GM23248 (cell line): ENCODE data around the gene CYB5D1. TPM values are rescaled to one million over a fixed set of nuclear protein-coding genes. Genes with fewer than 3 reads are reported as not detected.

Experiments used
- DNase-seq: peaks from one replicate; pipeline ENCODE4 v3.0.0-alpha.2; 2015
- H2AFZ ChIP-seq: fragments of 200-600 bp; sonication (generic); 2 replicates; pipeline ENCODE4 v1.6.1; 2016; ENCODE audit warnings: antibody characterized with exemption
- H3F3A ChIP-seq: fragments of 200-600 bp; sonication (generic); 2 replicates; pipeline ENCODE4 v1.6.1; 2016; ENCODE audit warnings: mild to moderate bottlenecking, antibody characterized with exemption, mixed run types; ENCODE audit not compliant: insufficient read depth
- H3K27ac ChIP-seq: fragments of 200-600 bp; sonication (generic); 2 replicates; pipeline ENCODE4 v1.5.1; 2016; ENCODE audit warnings: mild to moderate bottlenecking
- H3K27me3 ChIP-seq: fragments of 200-600 bp; sonication (generic); replicated peaks from 2 replicates; pipeline ENCODE4 v1.6.1; 2016; ENCODE audit warnings: mild to moderate bottlenecking; ENCODE audit not compliant: insufficient read depth
- H3K36me3 ChIP-seq: fragments of 200-600 bp; sonication (generic); 2 replicates; pipeline ENCODE4 v1.6.1; 2016; ENCODE audit warnings: low read depth, mild to moderate bottlenecking
- H3K4me1 ChIP-seq: fragments of 200-600 bp; sonication (generic); 2 replicates; pipeline ENCODE4 v1.6.1; 2016; ENCODE audit warnings: mild to moderate bottlenecking; ENCODE audit not compliant: insufficient read depth
- H3K4me2 ChIP-seq: fragments of 200-600 bp; sonication (generic); one replicate; pipeline ENCODE4 v1.6.1; 2016; ENCODE audit warnings: mild to moderate bottlenecking; ENCODE audit not compliant: unreplicated experiment
- H3K4me3 ChIP-seq: fragments of 200-600 bp; sonication (generic); 2 replicates; pipeline ENCODE4 v1.5.1; 2016; ENCODE audit warnings: mild to moderate bottlenecking
- H3K79me2 ChIP-seq: fragments of 200-600 bp; sonication (generic); 2 replicates; pipeline ENCODE4 v1.6.1; 2016; ENCODE audit warnings: mild to moderate bottlenecking; ENCODE audit not compliant: insufficient read depth
- H3K9ac ChIP-seq: fragments of 200-600 bp; sonication (generic); 2 replicates; pipeline ENCODE4 v1.6.1; 2016; ENCODE audit warnings: mild to moderate bottlenecking
- H3K9me2 ChIP-seq: fragments of 200-600 bp; sonication (generic); 2 replicates; pipeline ENCODE4 v1.6.1; 2016; ENCODE audit warnings: mixed run types, mild to moderate bottlenecking, moderate library complexity; ENCODE audit not compliant: insufficient read depth
- H3K9me3 ChIP-seq: fragments of 200-600 bp; sonication (generic); one replicate; pipeline ENCODE4 v1.6.1; 2017; ENCODE audit warnings: low read depth
- H4K20me1 ChIP-seq: fragments of 200-600 bp; sonication (generic); 2 replicates; pipeline ENCODE4 v1.6.0; 2016; ENCODE audit not compliant: insufficient read depth
- EZH2 ChIP-seq: fragments of 200-600 bp; sonication (generic); IDR thresholded peaks from 2 replicates; pipeline ENCODE4 v1.6.1; 2018; ENCODE audit warnings: antibody characterized with exemption, mild to moderate bottlenecking; ENCODE audit not compliant: insufficient read depth, poor library complexity, severe bottlenecking
- EZH2phosphoT487 ChIP-seq: fragments of 200-600 bp; sonication (generic); IDR thresholded peaks from 2 replicates; pipeline ENCODE4 v1.6.1; 2018; ENCODE audit warnings: antibody characterized with exemption, moderate library complexity, mild to moderate bottlenecking, low read depth; ENCODE audit not compliant: insufficient read depth
- WGBS, 2 experiments: methylation state at CpG; one replicate each; pipeline ENCODE4 v1.1.6; 2015 to 2017; ENCODE audit warnings: low lambda C conversion rate in 2 of 2, low coverage in 1 of 2; ENCODE audit errors: missing lambda C conversion rate in 2 of 2; 5-methylcytosine and 5-hydroxymethylcytosine counted together
- in situ Hi-C: fragments of 300-500 bp; cut with MboI; formaldehyde crosslinking; loops from 2 replicates; pipeline ENCODE4 v1.15.0; 2020
- polyA plus RNA-seq: library from polyadenylated mRNA; unstranded; fragments of >200 nt; fragmentation: Nextera tagmentation; extraction: Ambion mirVana; gene quantifications from 2 replicates; pipeline ENCODE4 v1.2.1, GENCODE V29; 2016
- total RNA-seq: library from RNA; depleted of rRNA; stranded (reverse); fragments of >200 nt; shearing (Covaris generic); gene quantifications from 2 replicates; pipeline ENCODE4 v1.2.3, GENCODE V29; 2014

CYB5D1 gene
- total and polyA plus RNA-seq, 2 experiments from 2014 or later, result 9.9 to 11.0 TPM

- no peaks in the 10 kb centered on the region; the same call in 1 of the 2 replicates for H3K36me3 ChIP-seq
- no peaks in the 10 kb centered on the region for H3K9me2 ChIP-seq
- TF ChIP-seq EZH2phosphoT487 (no peak), EZH2 (no peak)
- H3K79me2 ChIP-seq, result peaks cover 53% of the 10 kb centered on the region
- no peak for DNase-seq
- peak overlapping the region; percentile 100 for H3K4me2 ChIP-seq
- in situ Hi-C loops, result no loop called here
- no peak overlapping the region for H2AFZ ChIP-seq
- H4K20me1 ChIP-seq, result no peaks in the 10 kb centered on the region
- H3K9ac ChIP-seq, result peak overlapping the region; percentile 97
- H3K9me3 ChIP-seq, result no peaks in the 10 kb centered on the region
- H3K27ac ChIP-seq, result peak overlapping the region; percentile 99
- peaks cover 14% of the 10 kb centered on the region for H3F3A ChIP-seq
- H3K4me3 ChIP-seq, result peak overlapping the region; percentile 79
- H3K27me3 ChIP-seq, result no peaks in the 10 kb centered on the region
- WGBS, 2 experiments, result 84 to 85% methylated on average over 15 of the region's 15 CpGs
- peaks cover 6% of the 10 kb centered on the region; the same call in 1 of the 2 replicates for H3K4me1 ChIP-seq
Observed at GRCh38 chr17:7845359-7846062, 12.3 kb upstream of the CYB5D1 start.

GRCh38 chr17:7846063-7846735 lies 11.6 kb upstream of the CYB5D1 start:
- Histone ChIP-seq H3K4me3 (no peak overlapping the region), H2AFZ (no peak overlapping the region), H3K27me3 (no peaks in the 10 kb centered on the region), H4K20me1 (no peaks in the 10 kb centered on the region), H3K36me3 (no peaks in the 10 kb centered on the region; the same call in 1 of the 2 replicates), H3K4me1 (peaks cover 2% of the 10 kb centered on the region; the same call in 1 of the 2 replicates), H3F3A (peaks cover 10% of the 10 kb centered on the region), H3K9me3 (no peaks in the 10 kb centered on the region), H3K27ac (no peak overlapping the region), H3K9me2 (no peaks in the 10 kb centered on the region), H3K9ac (no peak overlapping the region), H3K79me2 (peaks cover 56% of the 10 kb centered on the region), H3K4me2 (no peak overlapping the region)
- peak; percentile 32 for DNase-seq
- TF ChIP-seq EZH2, result no peak
- in situ Hi-C loops, result no loop called here
- WGBS, 2 experiments, result 79 to 82% methylated on average over 17 to 22 of the region's 22 CpGs

GRCh38 chr17:7846765-7847661 lies 10.8 kb upstream of the CYB5D1 start:
- Histone ChIP-seq H3K4me2 (no peak overlapping the region), H3K27me3 (no peaks in the 10 kb centered on the region), H4K20me1 (no peaks in the 10 kb centered on the region), H3K36me3 (no peaks in the 10 kb centered on the region; the same call in 1 of the 2 replicates), H3K4me1 (no peaks in the 10 kb centered on the region; the same call in 1 of the 2 replicates), H3K27ac (no peak overlapping the region), H2AFZ (no peak overlapping the region), H3K4me3 (no peak overlapping the region), H3K79me2 (peaks cover 61% of the 10 kb centered on the region), H3F3A (peaks cover 11% of the 10 kb centered on the region), H3K9me3 (no peaks in the 10 kb centered on the region), H3K9me2 (no peaks in the 10 kb centered on the region), H3K9ac (no peak overlapping the region)
- no peak for DNase-seq
- WGBS, 2 experiments, result 78 to 86% methylated on average over 23 to 34 of the region's 34 CpGs
- in situ Hi-C loops, result no loop called here
- TF ChIP-seq EZH2 (no peak), EZH2phosphoT487 (no peak)

GRCh38 chr17:7848131-7848579 lies 9.6 kb upstream of the CYB5D1 start:
- H3K4me2 ChIP-seq, result no peak overlapping the region
- in situ Hi-C loops, result no loop called here
- no peak overlapping the region for H2AFZ ChIP-seq
- no peak overlapping the region for H3K9ac ChIP-seq
- no peaks in the 10 kb centered on the region for H4K20me1 ChIP-seq
- no peaks in the 10 kb centered on the region for H3K9me2 ChIP-seq
- DNase-seq, result no peak
- no peak overlapping the region for H3K27ac ChIP-seq
- H3K27me3 ChIP-seq, result no peaks in the 10 kb centered on the region
- WGBS, 2 experiments, result 89 to 91% methylated on average over 8 to 20 of the region's 20 CpGs
- H3K9me3 ChIP-seq, result no peaks in the 10 kb centered on the region
- H3F3A ChIP-seq, result peaks cover 11% of the 10 kb centered on the region
- TF ChIP-seq EZH2phosphoT487 (no peak), EZH2 (no peak)
- no peak overlapping the region for H3K4me3 ChIP-seq
- H3K36me3 ChIP-seq, result no peaks in the 10 kb centered on the region; the same call in 1 of the 2 replicates
- H3K4me1 ChIP-seq, result no peaks in the 10 kb centered on the region; the same call in 1 of the 2 replicates
- H3K79me2 ChIP-seq, result peaks cover 70% of the 10 kb centered on the region
